GM12878 (cell line): ENCODE data around the gene NCAM1. TPM values are rescaled to one million over a fixed set of nuclear protein-coding genes. Genes with fewer than 3 reads are reported as not detected.

Experiments
- ATAC-seq: fragments of 200-7000 bp; cut with Tn5 transposase; 3 replicates; pipeline ENCODE4 v1.9.1; 2020; ENCODE audit warnings: mild to moderate bottlenecking, moderate library complexity
- BruUV-seq: library from RNA; stranded (reverse); fragments of 400-500 nt; replicated peaks from 2 replicates; lab custom pipeline; 2021; lab: Mats Ljungman, UMichigan
- CTCF ChIA-PET: fragments of 300-600 bp; sonication (Branson Sonifier 250); formaldehyde crosslinking; extraction: SDS; loops from one replicate; lab custom pipeline; 2021; ENCODE audit warnings: inconsistent platforms; lab: Yijun Ruan, JAX
- POLR2A ChIA-PET: fragments of 350-600 bp; formaldehyde crosslinking; extraction: SDS; loops from one replicate; lab custom pipeline; 2021; ENCODE audit warnings: inconsistent platforms; lab: Charles Lee
- RAD21 ChIA-PET: fragments of 300-600 bp; sonication (Branson Sonifier 250); formaldehyde crosslinking; loops from one replicate; lab custom pipeline; 2023; ENCODE audit warnings: antibody characterized with exemption; ENCODE audit not compliant: unreplicated experiment; lab: Charles Lee
- SMC1A ChIA-PET: fragments of 300-600 bp; sonication (Branson Sonifier 250); formaldehyde crosslinking; loops from one replicate; lab custom pipeline; 2023; ENCODE audit not compliant: unreplicated experiment, uncharacterized antibody; lab: Charles Lee
- DNase-seq: peaks from one replicate; pipeline ENCODE4 v3.0.0-alpha.2; 2011; ENCODE audit warnings: low read depth, low spot score
- FAIRE-seq: peaks from 3 replicates; lab custom pipeline; 2011; peaks lifted over from hg19 to GRCh38; lab: Jason Lieb, UNC
- H2AFZ ChIP-seq: 2 replicates; pipeline ENCODE4 v1.6.0; 2011; ENCODE audit warnings: low read depth, low read length, control low read depth; ENCODE audit not compliant: control insufficient read depth
- H3K27ac ChIP-seq: 2 replicates; pipeline ENCODE4 v1.5.1; 2011; ENCODE audit warnings: control low read depth; ENCODE audit not compliant: control insufficient read depth, insufficient read depth
- H3K27me3 ChIP-seq, 2 experiments: replicated peaks in 1 of 2; 2 replicates each; pipeline versions ENCODE4 v1.6.0 to v1.6.1; 2011; ENCODE audit warnings: low read length in 1 of 2; ENCODE audit not compliant: control insufficient read depth in 2 of 2, insufficient read depth in 2 of 2
- H3K36me3 ChIP-seq, 2 experiments: 2 replicates each; pipeline ENCODE4 v1.5.1; 2011; ENCODE audit warnings: low read length in 1 of 2; ENCODE audit not compliant: control insufficient read depth in 2 of 2, insufficient read depth in 2 of 2
- H3K4me1 ChIP-seq: 2 replicates; pipeline ENCODE4 v1.6.1; 2011; ENCODE audit warnings: mild to moderate bottlenecking, low read length, moderate library complexity, mixed read lengths; ENCODE audit not compliant: control insufficient read depth, insufficient read depth
- H3K4me2 ChIP-seq: 2 replicates; pipeline ENCODE4 v1.6.0; 2011; ENCODE audit warnings: control low read depth; ENCODE audit not compliant: control insufficient read depth, insufficient read depth
- H3K4me3 ChIP-seq: fragments of 200-600 bp; sonication (generic); 2 replicates; pipeline ENCODE4 v1.5.1; 2016
- H3K79me2 ChIP-seq: 2 replicates; pipeline ENCODE4 v1.6.0; 2011; ENCODE audit warnings: low read length; ENCODE audit not compliant: control insufficient read depth, insufficient read depth
- H3K9ac ChIP-seq: 2 replicates; pipeline ENCODE4 v1.8.0; 2011; ENCODE audit warnings: low read length, control low read depth, mixed read lengths; ENCODE audit not compliant: control insufficient read depth, insufficient read depth
- H3K9me3 ChIP-seq: replicated peaks from 3 replicates; pipeline ENCODE4 v1.5.1; 2011; ENCODE audit warnings: mild to moderate bottlenecking, low read length; ENCODE audit not compliant: control insufficient read depth, insufficient read depth
- H4K20me1 ChIP-seq: 2 replicates; pipeline ENCODE4 v1.6.0; 2011; ENCODE audit not compliant: control insufficient read depth, insufficient read depth
- CBFB ChIP-seq: IDR thresholded peaks from 2 replicates; pipeline ENCODE4 v1.6.1; 2016; ENCODE audit warnings: antibody characterized with exemption, low read depth
- CEBPB ChIP-seq, 2 experiments: fragments of 150-350 bp in 1 of 2; IDR thresholded peaks; 2 replicates each; pipeline ENCODE4 v1.6.1; 2012 to 2014; ENCODE audit warnings: low read depth in 2 of 2, low read length in 2 of 2, borderline replicate concordance in 1 of 2, inconsistent platforms in 1 of 2
- EGR1 ChIP-seq, 2 experiments: IDR thresholded peaks; 1 replicate in 1 of 2; 2 replicates in 1 of 2; pipeline ENCODE4 v1.6.1; 2011 to 2012; ENCODE audit warnings: low read depth in 2 of 2, low read length in 2 of 2, borderline replicate concordance in 1 of 2, mild to moderate bottlenecking in 1 of 2, moderate library complexity in 1 of 2
- ETV6 ChIP-seq, 2 experiments: fragments of 450-650 bp in 1 of 2; IDR thresholded peaks in 1 of 2; conservative IDR thresholded peaks in 1 of 2; 2 replicates each; pipeline ENCODE4 v1.6.1; 2014; ENCODE audit warnings: antibody characterized with exemption in 1 of 2, borderline replicate concordance in 1 of 2, low read depth in 1 of 2, mild to moderate bottlenecking in 1 of 2, moderate library complexity in 1 of 2
- HSF1 ChIP-seq: fragments of 150-350 bp; IDR thresholded peaks from 2 replicates; pipeline ENCODE4 v1.6.1; 2014; ENCODE audit warnings: mild to moderate bottlenecking, low read depth, low read length
- IKZF1 ChIP-seq: fragments of 450-650 bp; conservative IDR thresholded peaks from 2 replicates; pipeline ENCODE4 v1.6.1; 2017; ENCODE audit warnings: antibody characterized with exemption, mild to moderate bottlenecking
- IRF4 ChIP-seq: IDR thresholded peaks from 2 replicates; pipeline ENCODE4 v1.6.1; 2011; ENCODE audit warnings: low read depth, low read length
- KAT2A ChIP-seq: conservative IDR thresholded peaks from 2 replicates; pipeline ENCODE4 v1.6.1; 2011; ENCODE audit warnings: low read depth, low read length; ENCODE audit not compliant: control insufficient read depth
- LARP7 ChIP-seq: fragments of 450-650 bp; IDR thresholded peaks from 2 replicates; pipeline ENCODE4 v1.6.1; 2017; ENCODE audit warnings: mild to moderate bottlenecking
- MTA3 ChIP-seq: IDR thresholded peaks from 2 replicates; pipeline ENCODE4 v1.6.1; 2012; ENCODE audit warnings: low read length, inconsistent platforms, borderline replicate concordance
- SPI1 ChIP-seq: IDR thresholded peaks from 2 replicates; pipeline ENCODE4 v1.6.1; 2011; ENCODE audit warnings: low read depth, mild to moderate bottlenecking, low read length, moderate library complexity, borderline replicate concordance; ENCODE audit not compliant: insufficient read depth
- TARDBP ChIP-seq: IDR thresholded peaks from 2 replicates; pipeline ENCODE4 v1.6.1; 2016; ENCODE audit warnings: borderline replicate concordance
- USF2 ChIP-seq: IDR thresholded peaks from 2 replicates; pipeline ENCODE4 v1.6.1; 2011; ENCODE audit warnings: low read depth, low read length, improper control_type of control experiment, borderline replicate concordance
- WGBS: methylation state at CpG from one replicate; pipeline ENCODE4 v1.1.6; 2016; ENCODE audit warnings: low lambda C conversion rate; ENCODE audit not compliant: insufficient replicate concordance, insufficient coverage; ENCODE audit errors: missing lambda C conversion rate; 5-methylcytosine and 5-hydroxymethylcytosine counted together
- in situ Hi-C: fragments of 300-500 bp; cut with MboI; formaldehyde crosslinking; loops from 9 replicates; pipeline ENCODE4 v1.14.3; 2018; ENCODE audit warnings: mixed read lengths
- intact Hi-C: fragments of 100-400 bp; cut with micrococcal nuclease; formaldehyde crosslinking; loops from one replicate; pipeline ENCODE4 v1.14.2; 2022; ENCODE audit not compliant: unreplicated experiment
- polyA plus RNA-seq, 11 experiments: library from polyadenylated mRNA; depleted of rRNA in 4 of 11; unstranded in 6 of 11; stranded (reverse) in 5 of 11; fragments of >200 nt; fragmentation: Nextera tagmentation in 4 of 11; fragmentation: Illumina TruSeq in 1 of 11; extraction: Ambion mirVana in 4 of 11; extraction: Trizol in 1 of 11; gene quantifications; 1 replicate in 1 of 11; 2 replicates in 10 of 11; pipeline versions ENCODE4 v1.2.1 to v1.2.3, GENCODE V29; 2011 to 2016; ENCODE audit warnings: inconsistent platforms in 2 of 11, missing spikeins in 2 of 11, low read depth in 1 of 11
- total RNA-seq, 4 experiments: library from RNA; depleted of rRNA in 3 of 4; stranded (reverse); fragments of >200 nt in 3 of 4; fragmentation: Illumina TruSeq in 1 of 4; extraction: Trizol in 1 of 4; gene quantifications; 2 replicates each; pipeline versions ENCODE4 v1.2.1 to v1.2.3, GENCODE V29; 2013 to 2021
- TF ChIP-seq, protein P1 (sequence below): fragments of 450-650 bp; IDR thresholded peaks from 2 replicates; pipeline ENCODE4 v1.6.1; 2017; ENCODE audit warnings: antibody characterized with exemption, mild to moderate bottlenecking, moderate library complexity

Gene NCAM1
- total and polyA plus RNA-seq, 10 of the 15 experiments (the other 5 are each of a cell fraction or from before 2014, with no cell fraction given) = 0.10 to 0.23 (median 0.11) TPM; not detected in 7

DNA sequence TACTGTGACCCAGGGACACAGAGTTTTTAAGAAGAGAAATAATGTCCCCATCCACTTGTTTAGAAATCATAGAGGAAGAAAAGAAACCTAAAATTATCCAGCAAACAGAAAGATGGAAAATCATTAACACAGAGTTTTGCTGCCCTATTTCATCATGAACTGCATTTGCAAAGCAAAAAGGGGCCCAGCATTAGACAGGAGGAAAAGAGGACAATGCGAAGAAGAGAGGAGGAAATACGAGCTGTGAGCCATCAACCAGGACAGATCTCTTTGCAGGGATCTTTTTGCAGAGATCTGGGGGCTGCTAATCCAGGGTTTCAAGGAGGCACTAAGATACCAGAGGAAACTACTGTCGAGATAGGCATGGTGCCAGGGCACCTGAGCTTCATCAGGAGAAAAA, 14.4 kb upstream of the NCAM1 start (continued):
- TF ChIP-seq CEBPB (IDR thresholded peaks at IDR 0.05; ENCODE audit: borderline replicate concordance in 1 of 2, low read depth in 2 of 2, low read length in 2 of 2) = no peak
- no peak for TF ChIP-seq EGR1 (IDR thresholded peaks at IDR 0.05; ENCODE audit: borderline replicate concordance in 1 of 2, low read depth in 2 of 2, low read length in 2 of 2)

DNA sequence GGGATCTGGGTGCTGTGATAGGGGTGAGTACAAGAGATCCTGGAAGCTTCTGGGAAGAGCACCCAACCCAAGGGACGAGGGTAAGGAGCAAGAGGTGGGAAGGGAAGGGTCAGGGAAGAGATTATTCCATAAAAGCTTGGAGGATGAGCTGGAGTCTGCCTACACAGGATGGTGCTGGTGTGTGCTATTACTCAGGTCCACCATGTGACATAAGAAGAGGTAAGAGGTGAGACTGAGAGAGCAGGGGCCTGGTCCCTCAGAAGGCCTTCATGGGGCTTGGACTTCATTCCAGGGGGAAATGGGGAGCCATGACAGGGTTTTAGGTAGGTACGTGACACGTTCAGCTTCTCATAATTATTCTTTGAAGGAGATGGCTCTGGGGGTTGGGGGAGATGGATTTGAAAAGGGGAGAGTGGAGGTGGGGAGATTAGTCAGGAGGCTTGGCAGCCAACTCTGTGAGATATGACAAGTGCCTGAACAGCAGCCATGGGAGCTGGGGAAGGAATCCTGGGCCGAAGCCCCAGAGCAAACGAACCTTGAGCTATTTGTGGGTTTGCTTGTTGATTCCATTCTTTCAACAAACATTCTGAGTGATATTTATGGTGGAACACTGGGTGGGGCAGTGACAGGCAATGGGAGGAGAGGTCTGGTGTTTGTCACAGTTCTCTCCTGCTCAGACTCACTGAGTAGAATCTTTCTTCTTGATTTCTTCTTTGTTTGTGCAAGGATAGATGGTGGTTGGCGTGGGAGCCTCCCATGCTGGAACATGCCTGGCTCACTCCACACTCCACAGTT, 11.2 kb upstream of the NCAM1 start:
- no peak for FAIRE-seq
- H3K9ac ChIP-seq = no peak overlapping the region
- in situ Hi-C loops = no loop called here
- ChIA-PET CTCF (no interaction called here), POLR2A (no interaction called here), RAD21 (no interaction called here), SMC1A (no interaction called here)
- no peak overlapping the region for H3K27ac ChIP-seq
- no peaks in the 10 kb centered on the region for H4K20me1 ChIP-seq
- 4% methylated on average over 6 of the region's 6 CpGs for WGBS
- H2AFZ ChIP-seq = no peak overlapping the region
- intact Hi-C loops = no loop called here
- no peaks in the 10 kb centered on the region for H3K27me3 ChIP-seq
- BruUV-seq = no TSS peak
- no peaks in the 10 kb centered on the region for H3K79me2 ChIP-seq
- no peaks in the 10 kb centered on the region for H3K36me3 ChIP-seq
- H3K4me3 ChIP-seq = no peak overlapping the region
- DNase-seq = no peak
- H3K4me1 ChIP-seq = no peaks in the 10 kb centered on the region
- ATAC-seq = no peak
- no peaks in the 10 kb centered on the region for H3K9me3 ChIP-seq
- no peak overlapping the region for H3K4me2 ChIP-seq
- TF ChIP-seq USF2 = no peak
- TF ChIP-seq, protein P1, sequence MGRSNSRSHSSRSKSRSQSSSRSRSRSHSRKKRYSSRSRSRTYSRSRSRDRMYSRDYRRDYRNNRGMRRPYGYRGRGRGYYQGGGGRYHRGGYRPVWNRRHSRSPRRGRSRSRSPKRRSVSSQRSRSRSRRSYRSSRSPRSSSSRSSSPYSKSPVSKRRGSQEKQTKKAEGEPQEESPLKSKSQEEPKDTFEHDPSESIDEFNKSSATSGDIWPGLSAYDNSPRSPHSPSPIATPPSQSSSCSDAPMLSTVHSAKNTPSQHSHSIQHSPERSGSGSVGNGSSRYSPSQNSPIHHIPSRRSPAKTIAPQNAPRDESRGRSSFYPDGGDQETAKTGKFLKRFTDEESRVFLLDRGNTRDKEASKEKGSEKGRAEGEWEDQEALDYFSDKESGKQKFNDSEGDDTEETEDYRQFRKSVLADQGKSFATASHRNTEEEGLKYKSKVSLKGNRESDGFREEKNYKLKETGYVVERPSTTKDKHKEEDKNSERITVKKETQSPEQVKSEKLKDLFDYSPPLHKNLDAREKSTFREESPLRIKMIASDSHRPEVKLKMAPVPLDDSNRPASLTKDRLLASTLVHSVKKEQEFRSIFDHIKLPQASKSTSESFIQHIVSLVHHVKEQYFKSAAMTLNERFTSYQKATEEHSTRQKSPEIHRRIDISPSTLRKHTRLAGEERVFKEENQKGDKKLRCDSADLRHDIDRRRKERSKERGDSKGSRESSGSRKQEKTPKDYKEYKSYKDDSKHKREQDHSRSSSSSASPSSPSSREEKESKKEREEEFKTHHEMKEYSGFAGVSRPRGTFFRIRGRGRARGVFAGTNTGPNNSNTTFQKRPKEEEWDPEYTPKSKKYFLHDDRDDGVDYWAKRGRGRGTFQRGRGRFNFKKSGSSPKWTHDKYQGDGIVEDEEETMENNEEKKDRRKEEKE = no peak
- TF ChIP-seq IRF4 = no peak
- no peak for TF ChIP-seq IKZF1
- no peak for TF ChIP-seq CBFB
- TF ChIP-seq HSF1 = no peak
- no peak for TF ChIP-seq SPI1
- TF ChIP-seq ETV6 (conservative IDR thresholded peaks at IDR 0.05 in 1 of 2, IDR thresholded peaks at IDR 0.05 in 1 of 2; ENCODE audit: borderline replicate concordance in 1 of 2, low read depth in 1 of 2) = no peak
- no peak for TF ChIP-seq MTA3
- no peak for TF ChIP-seq KAT2A
- TF ChIP-seq LARP7 = no peak
- TF ChIP-seq TARDBP = no peak
